SK-N-SH treated with all-trans-retinoic acid at 6 μM for 48 hours (cell line): ENCODE measurements around the gene ZMIZ1.

Experiments used
- ARNTL ChIP-seq: fragments of 450-650 bp; formaldehyde crosslinking; IDR thresholded peaks from 2 replicates; pipeline ENCODE4 v1.5.0; 2020; ENCODE audit warnings: low read depth, mild to moderate bottlenecking, moderate library complexity, borderline replicate concordance
- CREB5 ChIP-seq: fragments of 250-450 bp; sonication (Bioruptor Pico); IDR thresholded peaks from 2 replicates; pipeline ENCODE4 v1.5.1; 2020; ENCODE audit warnings: low read depth, mild to moderate bottlenecking, moderate library complexity
- GLIS3 ChIP-seq: fragments of 250-450 bp; sonication (Bioruptor Pico); IDR thresholded peaks from 2 replicates; pipeline ENCODE4 v1.5.0; 2020; ENCODE audit warnings: mild to moderate bottlenecking, moderate library complexity
- POU6F1 ChIP-seq: fragments of 250-450 bp; sonication (Bioruptor Pico); IDR thresholded peaks from 2 replicates; pipeline ENCODE4 v1.8.0; 2021; ENCODE audit warnings: low read depth, mild to moderate bottlenecking, moderate library complexity, borderline replicate concordance
- RARB ChIP-seq: fragments of 250-450 bp; sonication (Bioruptor Pico); IDR thresholded peaks from 2 replicates; pipeline ENCODE4 v1.8.0; 2021; ENCODE audit warnings: mild to moderate bottlenecking, moderate library complexity
- ZC3H10 ChIP-seq: fragments of 250-450 bp; sonication (Bioruptor Pico); IDR thresholded peaks from 2 replicates; pipeline ENCODE4 v1.5.1; 2021; ENCODE audit warnings: mild to moderate bottlenecking, moderate library complexity
- ZFP3 ChIP-seq: fragments of 250-450 bp; sonication (Bioruptor Pico); IDR thresholded peaks from 2 replicates; pipeline ENCODE4 v1.5.0; 2020; ENCODE audit warnings: mild to moderate bottlenecking, moderate library complexity
- ZNF70 ChIP-seq: fragments of 450-650 bp; formaldehyde crosslinking; IDR thresholded peaks from 2 replicates; pipeline ENCODE4 v1.5.0; 2020; ENCODE audit warnings: mild to moderate bottlenecking, moderate library complexity
- TF ChIP-seq, protein P1 (sequence below): fragments of 250-450 bp; sonication (Bioruptor Pico); IDR thresholded peaks from 2 replicates; pipeline ENCODE4 v1.8.0; 2020; ENCODE audit warnings: mild to moderate bottlenecking, moderate library complexity, borderline replicate concordance

GRCh38 chr10:79351332-79351731 is 282.6 kb downstream of the ZMIZ1 start:
- TF ChIP-seq CREB5 (CRISPR knock-in tag) (no peak), GLIS3 (CRISPR knock-in tag) (no peak), POU6F1 (CRISPR knock-in tag) (no peak), ZFP3 (no peak), ARNTL (CRISPR knock-in tag) (no peak), ZC3H10 (CRISPR knock-in tag) (no peak), ZNF70 (CRISPR knock-in tag) (no peak), RARB (no peak)
- TF ChIP-seq, protein P1, sequence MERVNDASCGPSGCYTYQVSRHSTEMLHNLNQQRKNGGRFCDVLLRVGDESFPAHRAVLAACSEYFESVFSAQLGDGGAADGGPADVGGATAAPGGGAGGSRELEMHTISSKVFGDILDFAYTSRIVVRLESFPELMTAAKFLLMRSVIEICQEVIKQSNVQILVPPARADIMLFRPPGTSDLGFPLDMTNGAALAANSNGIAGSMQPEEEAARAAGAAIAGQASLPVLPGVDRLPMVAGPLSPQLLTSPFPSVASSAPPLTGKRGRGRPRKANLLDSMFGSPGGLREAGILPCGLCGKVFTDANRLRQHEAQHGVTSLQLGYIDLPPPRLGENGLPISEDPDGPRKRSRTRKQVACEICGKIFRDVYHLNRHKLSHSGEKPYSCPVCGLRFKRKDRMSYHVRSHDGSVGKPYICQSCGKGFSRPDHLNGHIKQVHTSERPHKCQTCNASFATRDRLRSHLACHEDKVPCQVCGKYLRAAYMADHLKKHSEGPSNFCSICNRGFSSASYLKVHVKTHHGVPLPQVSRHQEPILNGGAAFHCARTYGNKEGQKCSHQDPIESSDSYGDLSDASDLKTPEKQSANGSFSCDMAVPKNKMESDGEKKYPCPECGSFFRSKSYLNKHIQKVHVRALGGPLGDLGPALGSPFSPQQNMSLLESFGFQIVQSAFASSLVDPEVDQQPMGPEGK: no peak
